CD4-positive, alpha-beta T cell (primary cell): ENCODE measurements around the gene PSMA7. TPM values are rescaled to one million over a fixed set of nuclear protein-coding genes. Genes with fewer than 3 reads are reported as not detected.

Experiments
- ATAC-seq: fragments of 200-7000 bp; cut with Tn5 transposase; one replicate; pipeline ENCODE4 v1.10.0; 2022; ENCODE audit warnings: mild to moderate bottlenecking; ENCODE audit not compliant: poor library complexity
- CTCF ChIA-PET: fragments of 350-600 bp; sonication (Branson Sonifier 250); formaldehyde crosslinking; loops from one replicate; lab custom pipeline; 2021; ENCODE audit warnings: antibody characterized with exemption, inconsistent platforms; lab: Charles Lee
- POLR2A ChIA-PET: fragments of 350-600 bp; sonication (Branson Sonifier 250); formaldehyde crosslinking; loops from one replicate; lab custom pipeline; 2021; ENCODE audit warnings: antibody characterized with exemption, inconsistent platforms; lab: Charles Lee
- DNase-seq, 14 experiments: peaks; one replicate each; pipeline ENCODE4 v3.0.0-alpha.2; 2013 to 2020; ENCODE audit warnings: mixed read lengths in 2 of 14
- H3K27ac ChIP-seq, 2 donors: one replicate each; pipeline versions ENCODE4 v1.5.1 to v1.7.0; 2013; ENCODE audit warnings: low read length in 2 of 2, low read depth in 1 of 2, mild to moderate bottlenecking in 1 of 2
- H3K27me3 ChIP-seq, 2 experiments: 1 replicate in 1 of 2; 2 replicates in 1 of 2; pipeline versions ENCODE4 v1.6.1 to v1.7.0; 2013; ENCODE audit warnings: low read length in 2 of 2, control low read depth in 1 of 2, mild to moderate bottlenecking in 1 of 2, moderate library complexity in 1 of 2; ENCODE audit not compliant: insufficient read depth in 2 of 2, control insufficient read depth in 1 of 2
- H3K36me3 ChIP-seq: one replicate; pipeline ENCODE4 v1.6.1; 2013; ENCODE audit warnings: low read length, control low read depth; ENCODE audit not compliant: insufficient read depth
- H3K4me1 ChIP-seq: one replicate; pipeline ENCODE4 v1.6.1; 2013; ENCODE audit warnings: low read length, control low read depth; ENCODE audit not compliant: insufficient read depth
- H3K4me3 ChIP-seq: one replicate; pipeline ENCODE4 v1.5.1; 2013; ENCODE audit warnings: mild to moderate bottlenecking, low read length, moderate library complexity
- H3K9me3 ChIP-seq, 2 experiments: 1 replicate in 1 of 2; 2 replicates in 1 of 2; pipeline versions ENCODE4 v1.6.1 to v1.7.0; 2013; ENCODE audit warnings: low read length in 2 of 2, mild to moderate bottlenecking in 2 of 2, control low read depth in 1 of 2, moderate library complexity in 1 of 2; ENCODE audit not compliant: control insufficient read depth in 1 of 2, insufficient read depth in 1 of 2
- H3K27ac Mint-ChIP-seq: one replicate; pipeline ENCODE4 v1.8.0; 2020; ENCODE audit warnings: mixed read lengths
- H3K27me3 Mint-ChIP-seq: one replicate; pipeline ENCODE4 v1.8.0; 2021; ENCODE audit warnings: mixed read lengths
- H3K36me3 Mint-ChIP-seq: one replicate; pipeline ENCODE4 v1.8.0; 2021; ENCODE audit warnings: low read depth, mixed read lengths
- H3K4me1 Mint-ChIP-seq: one replicate; pipeline ENCODE4 v1.8.0; 2021; ENCODE audit warnings: low read depth, mixed read lengths
- H3K4me3 Mint-ChIP-seq: one replicate; pipeline ENCODE4 v1.8.0; 2020; ENCODE audit warnings: mild to moderate bottlenecking, mixed read lengths
- H3K9me3 Mint-ChIP-seq: one replicate; pipeline ENCODE4 v1.8.0; 2020; ENCODE audit warnings: mixed read lengths
- intact Hi-C, 2 experiments: fragments of 100-400 bp; cut with DNase I in 1 of 2; cut with micrococcal nuclease in 1 of 2; formaldehyde crosslinking; loops; one replicate each; pipeline versions ENCODE4 v1.15.1 to v1.9.0; 2023 to 2025; cut with DNase I, micrococcal nuclease
- total RNA-seq, 174 experiments: library from RNA in 2 of 174; stranded (reverse) in 2 of 174; gene quantifications; one replicate each; pipeline ENCODE4 v1.2.3 and lab custom pipeline; 2021 to 2026
- TF ChIP-seq, protein P1 (sequence below): fragments of 200-600 bp; IDR thresholded peaks from one replicate; pipeline ENCODE4 v1.8.0; 2022; ENCODE audit warnings: antibody characterized with exemption, mild to moderate bottlenecking

Gene PSMA7
- total RNA-seq, 2 experiments from 2014 or later, result 150 to 158 TPM

DNA sequence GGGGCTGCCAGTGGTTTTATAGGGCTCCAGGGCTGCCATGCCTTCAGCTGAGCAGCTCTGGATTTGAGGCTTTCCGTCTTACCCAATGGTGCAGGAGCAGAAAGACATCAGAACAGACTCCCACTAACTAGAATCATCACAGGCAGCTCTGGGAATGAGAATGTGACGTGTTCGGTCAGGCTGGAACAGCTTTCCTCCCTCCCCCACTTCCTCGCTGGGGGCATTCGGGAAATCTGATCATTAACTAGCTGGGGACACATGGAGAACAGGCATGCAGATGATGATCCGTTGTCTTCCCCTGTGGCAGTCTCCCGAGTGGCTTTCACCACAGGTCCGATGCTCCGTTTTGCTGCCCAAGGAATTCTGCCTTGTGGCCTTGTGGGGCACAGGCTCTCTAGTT is 34.1 kb upstream of the PSMA7 start:
- no peaks in the 10 kb centered on the region for H3K9me3 Mint-ChIP-seq
- TF ChIP-seq, protein P1, sequence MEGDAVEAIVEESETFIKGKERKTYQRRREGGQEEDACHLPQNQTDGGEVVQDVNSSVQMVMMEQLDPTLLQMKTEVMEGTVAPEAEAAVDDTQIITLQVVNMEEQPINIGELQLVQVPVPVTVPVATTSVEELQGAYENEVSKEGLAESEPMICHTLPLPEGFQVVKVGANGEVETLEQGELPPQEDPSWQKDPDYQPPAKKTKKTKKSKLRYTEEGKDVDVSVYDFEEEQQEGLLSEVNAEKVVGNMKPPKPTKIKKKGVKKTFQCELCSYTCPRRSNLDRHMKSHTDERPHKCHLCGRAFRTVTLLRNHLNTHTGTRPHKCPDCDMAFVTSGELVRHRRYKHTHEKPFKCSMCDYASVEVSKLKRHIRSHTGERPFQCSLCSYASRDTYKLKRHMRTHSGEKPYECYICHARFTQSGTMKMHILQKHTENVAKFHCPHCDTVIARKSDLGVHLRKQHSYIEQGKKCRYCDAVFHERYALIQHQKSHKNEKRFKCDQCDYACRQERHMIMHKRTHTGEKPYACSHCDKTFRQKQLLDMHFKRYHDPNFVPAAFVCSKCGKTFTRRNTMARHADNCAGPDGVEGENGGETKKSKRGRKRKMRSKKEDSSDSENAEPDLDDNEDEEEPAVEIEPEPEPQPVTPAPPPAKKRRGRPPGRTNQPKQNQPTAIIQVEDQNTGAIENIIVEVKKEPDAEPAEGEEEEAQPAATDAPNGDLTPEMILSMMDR, result no peak
- Histone ChIP-seq H3K4me3 (no peak overlapping the region), H3K36me3 (peaks cover 11% of the 10 kb centered on the region), H3K4me1 (peaks cover under 1% of the 10 kb centered on the region), H3K27ac (no peak overlapping the region), H3K27me3 (no peaks in the 10 kb centered on the region), H3K9me3 (no peaks in the 10 kb centered on the region)
- ATAC-seq (no peak), DNase-seq (no peak)
- no peak overlapping the region for H3K27ac Mint-ChIP-seq
- H3K27me3 Mint-ChIP-seq, result no peaks in the 10 kb centered on the region
- peaks cover 8% of the 10 kb centered on the region for H3K4me1 Mint-ChIP-seq
- no peak overlapping the region for H3K4me3 Mint-ChIP-seq
- intact Hi-C loops, result no loop called here
- H3K36me3 Mint-ChIP-seq, result peaks cover 16% of the 10 kb centered on the region
- POLR2A ChIA-PET, result no interaction called here
- CTCF ChIA-PET, result no interaction called here

DNA sequence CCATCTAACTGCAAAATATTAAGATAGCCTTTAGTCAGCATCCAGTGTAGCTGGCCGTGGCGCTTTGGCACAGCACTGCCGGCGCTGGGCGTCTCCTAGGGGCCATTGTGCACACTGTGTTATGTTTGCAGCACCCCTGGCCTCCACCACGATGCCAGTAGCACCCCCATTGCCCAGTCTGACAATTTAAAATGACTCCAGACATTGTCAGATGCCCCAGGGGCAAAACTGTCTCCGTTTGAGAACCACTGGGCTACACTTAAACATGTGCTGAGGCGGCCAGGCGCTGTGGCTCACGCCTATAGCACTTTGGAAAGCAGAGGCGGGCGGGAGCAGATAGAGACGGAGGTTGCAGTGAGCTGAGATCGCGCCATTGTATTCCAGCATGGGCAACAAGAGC is 33.7 kb upstream of the PSMA7 start:
- Histone ChIP-seq H3K9me3 (no peaks in the 10 kb centered on the region), H3K4me3 (no peak overlapping the region), H3K27ac (no peak overlapping the region), H3K36me3 (peaks cover 11% of the 10 kb centered on the region), H3K27me3 (no peaks in the 10 kb centered on the region), H3K4me1 (no peaks in the 10 kb centered on the region)
- H3K9me3 Mint-ChIP-seq, result no peaks in the 10 kb centered on the region
- no peak overlapping the region for H3K4me3 Mint-ChIP-seq
- H3K36me3 Mint-ChIP-seq, result peaks cover 12% of the 10 kb centered on the region
- TF ChIP-seq, protein P1, result no peak
- intact Hi-C loops, result no loop called here
- POLR2A ChIA-PET, result no interaction called here
- DNase-seq (no peak), ATAC-seq (no peak)
- peaks cover 4% of the 10 kb centered on the region for H3K4me1 Mint-ChIP-seq
- no peaks in the 10 kb centered on the region for H3K27me3 Mint-ChIP-seq
- no peak overlapping the region for H3K27ac Mint-ChIP-seq
- CTCF ChIA-PET, result no interaction called here

DNA sequence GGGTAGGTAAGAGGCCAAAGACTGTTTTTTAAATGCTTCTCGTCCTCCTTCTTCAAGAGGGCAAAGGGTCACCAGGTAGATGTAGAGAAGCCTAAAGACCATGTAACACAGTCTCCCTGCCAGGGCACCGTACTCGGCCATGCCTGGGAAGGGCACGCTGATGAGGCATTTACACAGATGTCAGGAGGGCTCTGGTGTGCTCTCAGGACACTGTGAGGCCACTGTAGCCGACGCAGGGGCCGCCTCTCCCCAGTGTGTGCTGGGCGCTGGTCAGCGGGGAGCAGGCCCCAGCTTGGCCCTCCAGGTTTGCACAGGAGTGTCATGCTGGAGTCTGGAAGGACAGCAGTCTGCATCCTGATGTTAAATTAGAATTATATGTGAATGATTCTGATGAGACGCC is 32.5 kb upstream of the PSMA7 start:
- no peaks in the 10 kb centered on the region for H3K4me1 ChIP-seq
- H3K36me3 ChIP-seq, result peaks cover 11% of the 10 kb centered on the region
- TF ChIP-seq, protein P1, result no peak
- POLR2A ChIA-PET, result no interaction called here
- Mint-ChIP-seq H3K36me3 (peaks cover 10% of the 10 kb centered on the region), H3K4me1 (no peaks in the 10 kb centered on the region), H3K27me3 (no peaks in the 10 kb centered on the region), H3K4me3 (no peak overlapping the region), H3K9me3 (no peaks in the 10 kb centered on the region), H3K27ac (no peak overlapping the region)
- ATAC-seq (no peak), DNase-seq (no peak)
- no peaks in the 10 kb centered on the region for H3K9me3 ChIP-seq
- H3K4me3 ChIP-seq, result no peak overlapping the region
- no peaks in the 10 kb centered on the region for H3K27me3 ChIP-seq
- intact Hi-C loops, result no loop called here
- CTCF ChIA-PET, result no interaction called here
- H3K27ac ChIP-seq, result no peak overlapping the region
